ENCODE measurements around the gene LRRK2. TPM values are rescaled to one million over a fixed set of nuclear protein-coding genes. Genes with fewer than 3 reads are reported as not detected.
A peak's percentile ranks its signal among the peaks of the same experiment; 100 is the strongest.
"Not testable (repeated sequence)": the region's sequence is repeated elsewhere in the genome, so short reads cannot be mapped to it uniquely, and the experiment has no call there.

LRRK2 gene
- total RNA-seq, 1 donor from 2014 or later, result 7.3 TPM

DNA sequence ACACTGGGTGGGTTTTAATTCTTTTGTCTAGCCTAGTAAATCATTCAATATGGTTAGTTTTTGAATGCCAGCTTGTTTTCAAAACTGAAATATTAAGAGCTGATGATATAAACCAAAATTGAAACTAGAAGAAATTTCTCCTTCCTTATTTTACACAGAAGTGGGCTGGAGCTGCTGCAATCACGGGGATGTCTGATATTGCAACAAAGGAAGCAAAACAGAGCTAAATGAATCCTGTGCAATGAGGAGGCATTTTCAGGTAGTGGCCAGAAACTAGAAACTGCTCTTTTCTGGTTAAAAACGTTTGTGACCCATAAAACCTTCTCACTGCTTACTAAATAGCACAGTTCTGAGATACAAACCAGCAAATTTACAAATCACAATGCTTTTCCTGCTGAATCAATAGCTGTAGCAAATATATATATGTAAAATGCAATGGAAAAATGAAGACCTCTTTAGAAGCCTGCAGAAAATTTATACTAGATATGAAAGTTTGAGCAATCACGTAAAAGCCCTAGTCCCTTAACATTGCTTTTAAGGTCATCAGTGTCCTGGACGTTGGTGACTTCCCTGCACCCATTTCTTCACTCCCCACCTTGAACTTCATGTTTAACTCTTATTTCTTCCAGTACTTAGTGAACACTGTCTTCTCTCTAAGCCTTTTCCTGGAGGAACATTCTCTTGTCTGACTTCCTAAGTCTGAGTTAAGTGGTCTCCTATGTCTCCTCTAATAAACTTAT lies 15.9 kb upstream of the LRRK2 start:
- ATAC-seq (no peak), DNase-seq (peak; percentile 29)
- intact Hi-C loops (cut with micrococcal nuclease), result no loop called here

DNA sequence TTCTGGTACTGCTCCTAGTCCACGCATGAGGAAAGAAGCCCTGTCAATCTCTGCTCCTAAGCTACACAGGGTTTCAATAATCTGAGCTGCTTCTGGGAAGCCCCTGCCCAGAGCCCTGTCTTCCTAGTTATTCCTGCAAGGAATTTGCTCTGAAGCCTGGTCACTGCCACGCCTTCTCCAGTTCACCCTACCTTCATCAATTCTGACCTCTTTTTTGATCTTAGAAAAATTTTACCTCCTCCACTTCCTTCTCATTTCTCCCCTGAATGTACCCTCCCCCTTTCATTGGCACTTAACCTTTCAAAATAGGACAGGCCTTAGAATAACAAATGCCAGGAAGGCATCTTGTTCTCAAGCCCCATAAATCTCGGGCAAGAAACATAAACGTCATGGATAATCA lies 14.9 kb upstream of the LRRK2 start:
- DNase-seq (no peak), ATAC-seq (no peak)
- intact Hi-C loops (cut with micrococcal nuclease), result no loop called here

DNA sequence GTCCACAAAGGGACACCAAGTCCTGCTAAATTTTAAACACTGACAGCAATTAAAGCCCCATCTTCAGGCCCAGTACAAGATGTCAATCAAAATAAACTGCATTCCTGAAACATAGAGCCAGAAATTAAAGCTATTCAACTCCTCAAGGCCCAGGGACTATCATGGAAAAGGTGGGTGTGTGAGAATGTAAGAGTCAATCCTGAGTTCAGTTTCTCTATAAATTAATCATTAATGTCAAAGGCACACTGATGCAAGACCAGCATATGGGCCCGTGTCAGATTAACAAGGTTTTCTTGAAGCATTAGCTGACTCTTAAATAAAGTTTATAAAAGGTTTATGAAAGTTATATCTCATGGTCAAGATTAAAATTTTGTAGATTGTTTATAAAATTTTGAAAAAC lies 13.6 kb upstream of the LRRK2 start:
- ATAC-seq; DNase-seq; intact Hi-C loops (cut with micrococcal nuclease): not testable (repeated sequence)

DNA sequence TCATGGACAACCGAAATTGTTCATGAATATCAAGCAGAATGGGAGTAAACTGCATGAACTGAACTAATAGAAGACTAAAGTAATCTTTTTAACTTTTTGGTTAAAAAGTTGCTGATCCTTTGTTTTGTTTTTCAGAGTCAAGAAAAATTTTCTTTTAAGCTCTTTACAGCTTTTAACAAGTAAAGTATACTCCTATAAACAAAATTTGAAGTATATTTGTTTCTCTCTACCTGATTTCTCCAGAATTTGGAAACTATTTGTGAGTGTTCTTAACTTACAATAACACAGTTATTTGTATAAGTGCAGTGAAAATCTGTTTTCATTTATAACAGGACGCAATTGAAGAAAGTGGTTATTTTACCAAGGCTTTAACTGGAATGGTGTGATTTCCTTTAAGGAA lies 12.2 kb upstream of the LRRK2 start:
- DNase-seq (no peak), ATAC-seq (no peak)
- intact Hi-C loops (cut with micrococcal nuclease), result no loop called here

DNA sequence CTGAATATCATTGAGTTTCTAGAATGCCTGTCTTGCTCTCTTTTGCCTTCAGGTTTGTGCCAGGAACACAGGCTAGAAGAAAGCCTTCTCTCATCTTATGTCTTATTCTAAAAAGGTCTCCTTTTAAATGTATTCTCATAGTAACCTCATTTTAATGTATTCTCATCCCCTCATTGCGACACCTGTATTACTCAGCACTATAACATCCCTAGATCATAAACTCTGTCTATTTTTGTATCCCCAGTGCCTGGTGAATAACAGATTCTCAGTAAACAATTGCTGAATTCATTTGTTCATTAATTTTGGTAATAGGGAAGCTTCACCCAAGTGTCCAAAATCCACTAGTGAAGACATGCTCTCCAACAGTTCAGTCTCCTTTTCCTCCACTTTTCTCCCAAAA lies 8.8 kb upstream of the LRRK2 start:
- ATAC-seq (no peak), DNase-seq (no peak)
- intact Hi-C loops (cut with micrococcal nuclease), result no loop called here

DNA sequence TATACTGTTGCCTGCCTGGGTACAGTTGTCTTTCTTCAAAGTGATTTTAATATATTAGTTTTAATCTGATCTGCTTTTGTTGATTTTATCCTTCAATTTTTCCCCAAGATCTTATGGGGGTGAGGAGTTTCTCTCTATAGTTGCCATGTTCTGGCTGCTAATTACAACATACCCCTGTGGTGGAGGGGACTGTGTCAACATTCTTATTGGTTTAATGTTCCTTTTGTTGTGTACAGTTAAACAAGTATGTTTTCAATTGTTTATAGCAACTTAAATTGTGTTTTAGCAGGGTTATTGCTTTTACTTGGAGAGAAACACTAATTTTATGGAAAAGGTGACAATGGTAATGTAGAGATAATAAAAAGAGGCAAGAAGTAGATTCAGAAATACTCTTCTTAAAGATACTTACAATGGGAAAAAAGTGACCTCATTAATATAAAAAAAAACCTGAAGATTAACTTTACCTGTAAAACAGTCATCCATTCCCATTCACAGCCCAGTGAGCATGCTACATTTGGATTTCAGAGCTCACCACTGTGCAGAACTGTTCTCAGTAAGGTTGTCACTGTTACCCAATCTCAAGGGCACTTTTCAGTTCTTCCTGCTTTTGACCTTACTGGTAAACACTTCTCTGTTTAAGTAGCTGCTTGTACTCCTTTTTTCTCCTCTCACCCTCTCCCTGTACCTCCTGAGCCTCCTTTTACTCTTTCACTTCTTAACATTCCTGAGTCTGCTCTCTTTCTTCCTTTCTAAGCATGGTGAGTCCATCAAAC lies 8.1 kb upstream of the LRRK2 start:
- DNase-seq, result no peak
- intact Hi-C loops (cut with micrococcal nuclease), result no loop called here
- ATAC-seq, result peak; percentile 24

DNA sequence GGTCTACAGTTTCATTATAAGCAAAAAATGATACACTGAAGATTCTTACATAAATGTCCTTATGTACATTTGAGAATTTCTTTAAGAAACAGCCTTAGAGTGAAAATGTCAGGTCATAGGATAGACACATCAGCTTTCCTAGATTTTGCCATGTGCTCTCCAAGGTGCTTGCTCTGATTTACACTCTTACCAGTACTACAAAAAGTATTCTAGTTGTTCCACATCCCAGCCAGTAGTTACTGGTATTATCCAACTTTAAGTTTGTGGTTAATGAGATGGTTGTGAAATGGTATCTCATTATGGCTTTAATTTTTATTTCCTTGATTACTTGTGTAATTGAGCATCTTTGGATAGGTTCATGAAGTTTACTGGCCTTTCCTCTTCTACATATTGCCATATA lies 5.0 kb upstream of the LRRK2 start:
- intact Hi-C loops (cut with micrococcal nuclease), result no loop called here
- DNase-seq (no peak), ATAC-seq (no peak)

DNA sequence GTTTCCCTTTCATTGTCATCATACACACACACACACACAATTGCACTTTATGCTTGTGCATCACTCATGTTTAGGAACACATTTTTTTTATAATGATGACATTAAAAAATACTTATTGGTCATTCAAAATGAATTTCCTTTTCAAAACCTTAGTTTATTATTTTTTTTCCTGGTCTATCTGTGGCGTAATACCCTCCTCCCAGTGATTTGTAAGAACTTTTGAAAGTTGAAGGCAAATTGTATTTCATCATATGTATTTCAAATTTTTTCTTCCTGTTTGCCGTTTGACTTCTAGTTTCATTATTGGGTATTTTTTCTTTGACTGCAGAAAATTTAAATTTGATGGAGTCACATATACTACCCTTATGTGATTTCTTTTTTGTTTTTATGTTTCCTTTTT lies 2.5 kb upstream of the LRRK2 start:
- intact Hi-C loops (cut with micrococcal nuclease), result no loop called here
- no peak for DNase-seq

DNA sequence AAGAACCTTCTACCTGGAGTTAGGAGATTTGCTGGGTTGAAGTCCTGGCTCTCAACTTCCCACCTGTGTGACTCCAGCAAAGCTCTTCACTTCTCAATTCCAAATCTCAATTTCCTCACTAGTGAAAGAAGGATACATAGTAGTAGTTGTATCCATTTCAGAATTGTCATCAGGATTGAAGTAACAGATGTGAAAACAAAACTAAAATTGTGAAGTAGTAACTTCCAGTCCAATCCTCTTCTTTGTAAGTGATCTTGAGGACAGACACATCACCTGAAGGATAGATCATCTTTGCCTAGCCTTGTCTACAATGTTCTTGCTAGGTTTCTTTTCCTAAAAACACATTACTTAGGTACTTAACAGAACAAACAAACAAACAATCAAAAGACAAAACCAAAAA lies 1.2 kb upstream of the LRRK2 start:
- intact Hi-C loops (cut with micrococcal nuclease), result no loop called here
- no peak for DNase-seq
- no peak for ATAC-seq

More for the DNA sequence above, 2.5 kb upstream of the LRRK2 start:
- no peak for ATAC-seq

DNA sequence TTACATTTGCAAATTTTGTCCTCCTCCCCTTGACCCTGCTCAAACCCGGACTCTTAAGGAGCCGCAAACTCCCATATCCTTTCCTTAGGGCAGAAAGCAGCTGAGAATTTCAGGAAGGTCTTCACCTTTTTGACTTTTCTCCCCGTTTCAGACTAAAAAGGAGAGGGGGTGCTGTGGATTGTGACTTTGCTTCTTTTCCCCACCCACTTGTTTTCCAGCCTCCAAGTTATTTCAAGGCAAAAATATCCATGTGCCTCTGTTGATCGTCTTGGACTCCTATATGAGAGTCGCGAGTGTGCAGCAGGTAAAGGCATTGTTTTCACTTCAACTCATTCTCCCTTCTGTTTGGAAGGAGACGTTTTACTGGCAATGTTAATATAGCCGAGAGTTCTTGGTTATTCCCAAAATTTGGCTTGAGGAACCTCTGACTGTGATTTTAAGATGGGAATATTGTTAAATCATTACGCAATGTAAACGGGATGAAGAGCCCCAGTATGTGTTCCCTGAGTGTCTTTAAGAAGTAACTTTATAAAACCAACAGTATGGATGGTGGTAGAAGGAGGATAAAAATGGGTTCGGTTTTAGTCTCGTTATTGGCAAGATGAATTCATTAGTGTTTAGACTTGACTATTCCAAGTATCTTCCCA lies 663 bp downstream of the LRRK2 start:
- DNase-seq (no peak), ATAC-seq (peak; percentile 11)
- intact Hi-C loops (cut with micrococcal nuclease), result no loop called here

DNA sequence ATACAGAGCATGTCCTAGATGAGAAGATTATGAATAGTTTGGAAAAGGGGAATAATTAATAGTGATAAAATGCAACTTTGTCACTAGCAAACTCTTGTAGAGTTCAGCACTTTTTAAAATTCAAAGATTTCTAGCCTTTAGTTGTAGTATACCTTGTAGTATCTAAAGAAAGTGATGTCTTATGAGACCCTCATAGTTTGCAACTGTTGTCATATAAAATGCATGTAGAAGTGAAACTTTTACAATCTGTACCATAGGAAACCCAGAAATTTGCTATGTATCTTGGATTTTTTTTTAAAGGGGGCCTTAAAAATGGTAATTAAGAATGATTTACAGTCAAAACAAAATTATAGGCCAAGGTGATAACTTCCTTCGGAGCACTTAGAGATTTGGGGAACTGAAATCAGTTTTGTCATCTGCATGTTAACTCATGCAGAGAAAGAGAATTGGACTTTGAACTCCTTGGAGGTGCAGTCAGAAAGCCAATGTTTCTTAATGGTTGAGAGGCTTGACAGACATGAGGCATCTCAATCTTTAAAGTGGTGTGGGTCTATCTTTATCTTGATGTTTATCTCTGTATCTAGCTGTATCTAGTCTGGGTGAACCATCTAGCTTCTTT lies 1.3 kb downstream of the LRRK2 start:
- DNase-seq (no peak), ATAC-seq (no peak)
- intact Hi-C loops (cut with micrococcal nuclease), result no loop called here

DNA sequence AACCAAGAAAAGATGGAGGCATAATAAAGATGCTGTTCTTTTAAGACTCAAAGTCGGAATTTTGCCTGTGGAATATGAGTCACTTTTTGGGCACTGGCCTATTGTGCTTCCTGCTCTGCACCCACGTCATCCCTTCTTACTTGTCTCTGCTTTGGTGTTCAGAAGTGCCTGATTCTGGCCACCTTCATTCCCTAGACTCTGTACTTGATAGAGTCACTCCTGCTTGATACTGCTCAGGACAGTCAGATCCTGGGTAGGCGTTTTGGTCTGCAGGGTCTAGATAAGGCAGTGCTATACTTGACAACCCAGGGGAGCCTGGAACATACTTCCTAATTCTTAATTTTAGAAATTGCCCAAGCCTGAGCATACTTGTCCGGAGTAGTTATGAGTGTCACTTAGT lies 1.9 kb downstream of the LRRK2 start:
- ATAC-seq (peak; percentile 58), DNase-seq (peak; percentile 26)
- intact Hi-C loops (cut with micrococcal nuclease), result no loop called here

DNA sequence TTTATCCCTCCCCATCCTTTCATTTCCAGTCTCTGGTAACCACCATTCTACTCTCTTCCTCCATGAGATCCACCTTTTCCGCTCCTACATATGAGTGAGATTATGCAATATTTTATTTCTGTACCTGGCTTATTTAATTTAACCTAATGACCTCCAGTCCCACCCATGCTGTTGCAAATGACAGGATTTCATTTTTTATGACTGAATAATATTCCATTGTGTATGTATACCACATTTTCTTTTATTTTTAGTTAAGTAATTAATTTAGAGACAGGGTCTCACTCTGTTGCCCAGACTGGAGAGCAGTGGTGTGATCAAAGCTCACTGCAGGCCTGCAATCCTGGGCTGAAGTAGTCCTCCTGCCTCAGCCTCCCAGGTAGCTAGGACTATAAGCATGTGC lies 2.6 kb downstream of the LRRK2 start:
- ATAC-seq, result no peak
- no peak for DNase-seq
- intact Hi-C loops (cut with micrococcal nuclease), result no loop called here

DNA sequence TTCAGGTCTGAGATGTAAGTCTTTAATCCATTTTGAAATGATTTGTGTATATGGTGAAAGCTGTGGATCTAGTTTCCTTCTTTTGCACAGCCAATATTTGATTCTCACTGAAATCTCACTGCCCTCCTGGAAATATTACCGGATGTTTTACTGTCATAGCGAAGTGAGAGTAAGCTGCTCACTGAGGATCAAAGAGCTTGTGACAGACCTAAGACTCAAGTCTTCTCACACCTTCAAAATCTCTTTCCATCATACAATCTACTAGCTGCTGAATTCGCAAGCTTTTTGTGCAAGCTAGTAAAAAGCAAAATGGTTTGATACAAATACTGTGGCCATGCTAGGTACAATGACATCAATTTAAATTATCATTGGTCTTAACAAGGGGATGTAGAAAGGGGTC lies 3.9 kb downstream of the LRRK2 start:
- no peak for ATAC-seq
- DNase-seq, result no peak
- intact Hi-C loops (cut with micrococcal nuclease), result no loop called here

DNA sequence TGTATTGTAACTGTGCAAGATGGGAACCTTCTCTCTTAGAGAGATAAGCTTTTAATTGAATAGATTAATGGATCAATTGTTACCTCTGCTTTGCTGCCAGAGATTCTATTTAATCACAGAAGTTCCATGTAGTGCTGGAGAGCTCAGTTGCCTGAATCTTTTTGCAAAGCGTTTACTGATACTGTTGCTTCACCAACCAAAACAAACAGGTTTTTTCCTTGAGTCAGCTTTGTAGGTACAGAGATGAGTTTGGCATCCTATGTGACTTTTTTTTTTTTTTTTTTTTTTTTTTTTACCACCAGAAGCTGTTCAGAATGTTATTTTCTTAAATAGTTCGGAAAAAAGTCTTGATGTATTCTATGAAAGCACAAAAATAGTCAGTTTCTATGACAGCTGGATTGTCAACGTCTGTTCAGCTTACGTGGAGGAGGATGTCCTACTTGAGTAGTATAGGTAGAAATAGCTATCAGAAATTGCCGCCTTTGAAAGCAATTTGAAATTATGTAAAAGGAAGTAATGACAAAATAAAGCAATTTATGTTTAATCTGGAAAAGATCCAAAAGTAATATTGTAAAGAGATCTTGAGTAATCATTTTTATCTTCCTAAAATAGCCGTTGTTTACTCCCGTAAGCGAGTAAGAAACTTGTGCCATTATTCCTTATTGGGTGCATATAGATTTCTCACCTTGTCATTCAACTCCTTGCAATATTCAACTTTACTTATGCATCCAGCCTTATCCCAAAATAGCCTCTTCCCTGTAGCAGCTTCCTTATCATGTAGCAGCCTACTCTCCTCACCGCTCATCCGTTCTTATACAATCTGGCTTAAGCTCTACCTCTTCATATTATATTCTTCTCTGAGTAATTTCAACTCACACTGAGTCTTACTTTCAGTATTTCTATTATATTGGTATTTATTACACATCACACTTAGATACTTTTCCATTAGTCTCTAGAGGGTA lies 5.2 kb downstream of the LRRK2 start:
- intact Hi-C loops (cut with micrococcal nuclease), result no loop called here
- ATAC-seq, result no peak
- DNase-seq, result no peak

DNA sequence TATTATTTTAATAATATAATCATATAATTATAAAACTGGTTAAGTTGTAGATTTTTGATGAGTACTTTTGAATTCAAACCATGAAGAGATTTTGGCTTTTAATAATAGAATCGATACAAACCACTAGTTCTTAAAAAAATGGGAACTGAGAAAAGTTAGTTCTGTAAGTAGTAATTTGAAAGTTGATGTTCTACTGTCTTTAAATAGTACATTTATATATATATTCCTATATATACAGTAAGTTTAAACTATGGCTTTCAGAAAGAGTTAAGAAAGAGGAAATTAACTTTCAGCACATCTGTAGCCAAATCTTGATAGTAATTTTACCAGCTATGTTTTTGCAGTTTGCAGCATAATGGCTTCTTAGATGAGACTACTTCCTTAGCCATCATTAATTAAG lies 7.8 kb downstream of the LRRK2 start:
- ATAC-seq (no peak), DNase-seq (no peak)
- intact Hi-C loops (cut with micrococcal nuclease), result no loop called here

DNA sequence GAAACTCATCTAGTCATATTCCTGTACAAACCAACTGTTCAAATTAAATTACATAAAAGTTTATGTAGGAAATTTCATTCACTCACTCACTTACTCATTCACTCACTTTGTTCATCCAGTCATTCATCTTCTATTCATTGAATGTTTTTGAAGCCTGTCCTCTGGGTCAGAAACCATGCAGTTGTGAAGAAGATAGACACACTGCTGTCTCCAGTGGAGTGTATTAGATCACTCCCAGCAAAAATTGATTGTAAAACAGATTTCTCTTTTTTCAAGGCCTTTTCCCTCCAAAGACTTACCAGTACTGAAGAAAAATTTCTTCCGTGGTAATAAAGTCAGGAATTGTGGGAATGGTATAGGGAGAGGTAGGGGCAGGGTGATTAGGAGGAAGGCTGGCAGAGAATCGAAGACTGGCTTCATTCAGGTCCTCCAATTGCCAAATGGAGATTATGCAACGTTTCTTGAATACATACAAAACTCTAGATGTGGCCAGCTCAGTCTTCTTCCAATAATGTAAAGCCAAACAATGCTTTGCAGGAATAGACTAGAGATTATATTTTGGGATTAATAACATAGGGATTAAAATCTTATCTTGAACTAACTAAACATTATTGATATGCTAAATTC lies 9.1 kb downstream of the LRRK2 start:
- ATAC-seq, result no peak
- DNase-seq, result no peak
- intact Hi-C loops (cut with micrococcal nuclease), result no loop called here

DNA sequence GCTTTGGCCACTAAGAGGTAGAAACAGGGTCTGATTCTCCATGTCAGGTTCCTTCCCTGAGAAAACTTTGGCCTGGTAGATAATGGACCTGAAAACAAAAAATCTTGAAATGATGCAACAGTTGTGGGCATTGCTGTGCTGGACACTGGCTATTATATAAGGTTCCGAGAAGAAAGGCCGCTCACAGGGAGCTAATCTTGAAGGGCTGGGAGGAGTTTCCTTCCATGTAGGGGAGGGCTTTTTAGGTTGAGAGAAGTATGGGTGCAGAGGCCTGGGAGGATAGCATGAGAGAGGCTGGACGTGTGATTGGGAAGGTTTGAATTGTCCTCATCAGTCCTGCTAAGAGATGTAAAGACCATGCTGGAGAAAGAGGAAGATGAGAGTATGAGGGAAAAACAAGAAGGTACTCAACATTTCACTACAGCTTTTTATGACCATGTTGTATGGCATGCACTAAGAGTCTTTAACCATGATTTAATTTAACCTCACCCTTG lies 11.6 kb downstream of the LRRK2 start:
- ATAC-seq (no peak), DNase-seq (no peak)
- intact Hi-C loops (cut with micrococcal nuclease), result no loop called here
